Neural crest cell (in vitro differentiated cells): ENCODE data around the gene HSPA12A. TPM values are rescaled to one million over a fixed set of nuclear protein-coding genes. Genes with fewer than 3 reads are reported as not detected.

Experiments used
- DNase-seq: peaks from one replicate; pipeline ENCODE4 v3.0.0; 2021; ENCODE audit warnings: low read depth, mixed read lengths, low spot score
- H3K27ac Mint-ChIP-seq: one replicate; pipeline ENCODE4 v1.8.0; 2021; ENCODE audit warnings: mild to moderate bottlenecking, mixed read lengths; ENCODE audit not compliant: unreplicated experiment
- H3K27me3 Mint-ChIP-seq: 2 replicates; pipeline ENCODE4 v1.8.0; 2021; ENCODE audit warnings: low read depth, mild to moderate bottlenecking, mixed read lengths
- H3K36me3 Mint-ChIP-seq: 2 replicates; pipeline ENCODE4 v1.8.0; 2021; ENCODE audit warnings: low read depth, mild to moderate bottlenecking, mixed read lengths
- H3K4me1 Mint-ChIP-seq: 2 replicates; pipeline ENCODE4 v1.8.0; 2021; ENCODE audit warnings: mixed read lengths
- H3K4me3 Mint-ChIP-seq: one replicate; pipeline ENCODE4 v1.8.0; 2021; ENCODE audit warnings: mild to moderate bottlenecking, mixed read lengths
- H3K9me3 Mint-ChIP-seq: 2 replicates; pipeline ENCODE4 v1.8.0; 2021; ENCODE audit warnings: mixed read lengths
- CTCF ChIP-seq: fragments of 200-600 bp; sonication (generic); conservative IDR thresholded peaks from 2 replicates; pipeline ENCODE4 v1.5.0; 2021; ENCODE audit warnings: antibody characterized with exemption, mild to moderate bottlenecking
- total RNA-seq: library from RNA; stranded (reverse); gene quantifications from 2 replicates; pipeline ENCODE4 v1.2.1, GENCODE V29; 2021

HSPA12A gene
- total RNA-seq, 1 donor from 2014 or later = 7.4 TPM

DNA sequence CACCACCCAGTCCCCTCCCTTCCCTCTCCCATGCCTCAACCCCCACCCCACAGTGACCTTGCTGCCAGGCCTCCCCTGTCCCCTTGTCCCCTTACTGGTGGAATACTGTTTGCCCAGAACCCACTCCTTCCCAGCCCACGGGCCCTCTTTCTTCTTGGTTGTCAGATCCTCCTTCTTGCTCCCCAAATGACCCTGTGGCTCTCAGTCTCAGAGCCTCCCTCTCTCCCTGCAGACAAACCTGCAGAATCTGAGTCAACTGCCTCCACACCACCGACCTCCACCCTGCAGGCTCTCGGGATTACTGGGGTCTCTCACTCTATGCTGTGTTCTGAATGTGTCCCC is 47.5 kb downstream of the HSPA12A start:
- H3K27me3 Mint-ChIP-seq = no peaks in the 10 kb centered on the region
- H3K27ac Mint-ChIP-seq = no peak overlapping the region
- TF ChIP-seq CTCF = no peak
- no peak overlapping the region for H3K4me3 Mint-ChIP-seq
- no peak for DNase-seq
- H3K36me3 Mint-ChIP-seq = no peaks in the 10 kb centered on the region
- peaks cover 25% of the 10 kb centered on the region for H3K4me1 Mint-ChIP-seq
- H3K9me3 Mint-ChIP-seq = no peaks in the 10 kb centered on the region

- Mint-ChIP-seq H3K27ac (peak overlapping the region; percentile 29), H3K4me3 (no peak overlapping the region)
- no peak for DNase-seq
These were observed 48.0 kb downstream of the HSPA12A start for GRCh38 chr10:116694243-116694926.

GRCh38 chr10:116692225-116692624 is 50.1 kb downstream of the HSPA12A start:
- Mint-ChIP-seq H3K9me3 (no peaks in the 10 kb centered on the region), H3K36me3 (no peaks in the 10 kb centered on the region), H3K4me1 (peaks cover 21% of the 10 kb centered on the region), H3K27ac (no peak overlapping the region), H3K27me3 (no peaks in the 10 kb centered on the region), H3K4me3 (no peak overlapping the region)
- no peak for TF ChIP-seq CTCF
- no peak for DNase-seq

More at GRCh38 chr10:116694243-116694926, 48.0 kb downstream of the HSPA12A start:
- Mint-ChIP-seq H3K27me3 (no peaks in the 10 kb centered on the region), H3K4me1 (peaks cover 25% of the 10 kb centered on the region), H3K9me3 (no peaks in the 10 kb centered on the region), H3K36me3 (no peaks in the 10 kb centered on the region)
- no peak for TF ChIP-seq CTCF

DNA sequence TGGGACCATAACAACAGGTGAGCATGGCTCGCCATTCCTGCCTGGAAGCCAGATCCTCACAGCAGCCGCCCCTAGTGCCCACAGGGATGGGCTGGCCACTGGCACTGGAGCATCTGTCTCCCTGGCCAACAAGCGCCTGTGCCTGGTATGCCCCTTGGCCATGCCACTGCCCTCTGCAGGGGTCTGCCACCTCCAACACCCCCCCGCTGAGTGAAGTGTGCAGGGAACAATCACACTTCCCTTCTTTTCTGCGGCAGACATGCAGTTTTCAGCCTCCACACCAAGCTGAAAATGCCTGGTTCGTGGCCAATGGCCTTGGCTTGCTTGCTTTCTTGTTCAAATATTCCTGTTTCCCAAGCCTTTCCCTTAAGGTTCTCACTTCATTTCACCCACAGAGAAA is 50.7 kb downstream of the HSPA12A start:
- Mint-ChIP-seq H3K36me3 (no peaks in the 10 kb centered on the region), H3K9me3 (no peaks in the 10 kb centered on the region), H3K4me1 (peaks cover 21% of the 10 kb centered on the region), H3K27me3 (no peaks in the 10 kb centered on the region), H3K27ac (peak overlapping the region; percentile 75), H3K4me3 (no peak overlapping the region)
- DNase-seq = no peak
- no peak for TF ChIP-seq CTCF

DNA sequence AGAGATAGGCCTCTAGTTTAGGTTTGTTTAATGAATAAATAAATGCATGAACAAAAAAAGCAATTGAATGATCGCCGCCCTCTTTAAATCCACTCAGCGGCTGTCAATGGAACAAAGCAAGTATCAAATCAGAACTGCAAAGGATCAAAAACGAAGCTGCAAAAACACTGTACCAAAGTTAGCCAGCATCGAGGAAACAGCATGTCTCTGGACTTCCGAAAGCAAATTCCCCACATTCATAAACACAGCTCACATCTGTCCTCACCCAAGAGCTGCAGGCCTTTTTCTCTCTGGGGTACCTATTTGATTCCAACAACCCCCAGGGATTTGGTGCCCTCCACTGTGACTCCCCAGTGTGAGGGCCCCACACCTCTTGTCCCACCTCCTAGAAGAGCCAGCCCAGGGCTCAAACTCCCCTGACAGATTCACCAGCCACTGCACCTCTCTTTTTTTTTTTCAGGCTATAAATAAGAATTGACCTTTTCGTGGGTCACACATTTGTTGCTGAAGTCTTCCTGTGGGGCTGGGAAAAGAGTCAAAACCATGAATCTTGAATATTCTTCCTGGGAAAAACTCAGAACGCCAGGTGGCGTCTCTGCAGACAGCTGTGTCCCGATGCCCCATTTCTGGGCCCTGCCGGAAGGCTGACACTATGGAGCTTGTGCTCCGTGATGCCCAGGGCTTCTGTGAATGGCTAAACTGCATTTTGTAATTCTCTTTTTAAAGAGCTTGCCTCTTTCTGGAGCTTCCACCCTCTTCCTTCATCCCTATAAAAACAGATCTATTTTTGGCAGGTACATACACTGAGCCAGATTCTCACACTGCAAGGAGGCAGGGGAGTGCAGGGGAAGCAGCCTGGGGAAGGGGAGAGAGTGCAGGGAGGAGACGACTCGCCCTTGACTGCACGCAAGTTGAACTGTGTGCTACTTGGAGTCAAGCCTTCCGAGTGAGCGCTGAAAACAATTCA is 51.7 kb downstream of the HSPA12A start:
- peaks cover 21% of the 10 kb centered on the region for H3K4me1 Mint-ChIP-seq
- no peaks in the 10 kb centered on the region for H3K27me3 Mint-ChIP-seq
- TF ChIP-seq CTCF = peak; percentile 55
- no peak overlapping the region for H3K4me3 Mint-ChIP-seq
- H3K27ac Mint-ChIP-seq = no peak overlapping the region
- peak; percentile 34 for DNase-seq
- H3K36me3 Mint-ChIP-seq = no peaks in the 10 kb centered on the region
- H3K9me3 Mint-ChIP-seq = no peaks in the 10 kb centered on the region
